RWPE2 (cell line): ENCODE results near the gene GFOD2.

ENCODE experiments used
- ATAC-seq: fragments of 200-7000 bp; cut with Tn5 transposase; 3 replicates; pipeline ENCODE4 v1.9.1; 2021; ENCODE audit warnings: low read depth
- DNase-seq: peaks from one replicate; pipeline ENCODE4 v3.0.0-alpha.2; 2020; ENCODE audit warnings: low spot score
- H3K27ac ChIP-seq: fragments of 450-650 bp; 2 replicates; pipeline ENCODE4 v1.5.1; 2017; ENCODE audit warnings: mild to moderate bottlenecking; ENCODE audit not compliant: poor library complexity, severe bottlenecking
- H3K27me3 ChIP-seq: fragments of 250-450 bp; sonication (Bioruptor Pico); 2 replicates; pipeline ENCODE4 v1.5.1; 2021; ENCODE audit warnings: mild to moderate bottlenecking, moderate library complexity; ENCODE audit not compliant: insufficient read depth, poor library complexity, severe bottlenecking
- H3K36me3 ChIP-seq: fragments of 250-450 bp; sonication (Bioruptor Pico); 2 replicates; pipeline ENCODE4 v1.5.1; 2020; ENCODE audit warnings: low read depth, mild to moderate bottlenecking, moderate library complexity
- H3K4me1 ChIP-seq: fragments of 250-450 bp; sonication (Bioruptor Pico); 2 replicates; pipeline ENCODE4 v1.5.1; 2021; ENCODE audit warnings: mild to moderate bottlenecking, moderate library complexity; ENCODE audit not compliant: insufficient read depth, poor library complexity, severe bottlenecking
- H3K4me3 ChIP-seq: fragments of 250-450 bp; sonication (Bioruptor Pico); 2 replicates; pipeline ENCODE4 v1.5.1; 2021; ENCODE audit warnings: mild to moderate bottlenecking, moderate library complexity; ENCODE audit not compliant: severe bottlenecking
- H3K9me3 ChIP-seq: fragments of 250-450 bp; sonication (Bioruptor Pico); 2 replicates; pipeline ENCODE4 v1.5.1; 2021; ENCODE audit warnings: mild to moderate bottlenecking, moderate library complexity; ENCODE audit not compliant: severe bottlenecking
- TF ChIP-seq, protein P1 (sequence below): fragments of 450-650 bp; IDR thresholded peaks from one replicate; pipeline ENCODE4 v1.5.1; 2017; ENCODE audit warnings: mild to moderate bottlenecking, moderate library complexity; ENCODE audit not compliant: poor library complexity, severe bottlenecking

GFOD2 gene

GRCh38 chr16:67716097-67716496 lies 3.0 kb downstream of the GFOD2 start:
- H3K4me3 ChIP-seq: no peak overlapping the region
- no peak overlapping the region for H3K27ac ChIP-seq
- DNase-seq: no peak
- TF ChIP-seq, protein P1, sequence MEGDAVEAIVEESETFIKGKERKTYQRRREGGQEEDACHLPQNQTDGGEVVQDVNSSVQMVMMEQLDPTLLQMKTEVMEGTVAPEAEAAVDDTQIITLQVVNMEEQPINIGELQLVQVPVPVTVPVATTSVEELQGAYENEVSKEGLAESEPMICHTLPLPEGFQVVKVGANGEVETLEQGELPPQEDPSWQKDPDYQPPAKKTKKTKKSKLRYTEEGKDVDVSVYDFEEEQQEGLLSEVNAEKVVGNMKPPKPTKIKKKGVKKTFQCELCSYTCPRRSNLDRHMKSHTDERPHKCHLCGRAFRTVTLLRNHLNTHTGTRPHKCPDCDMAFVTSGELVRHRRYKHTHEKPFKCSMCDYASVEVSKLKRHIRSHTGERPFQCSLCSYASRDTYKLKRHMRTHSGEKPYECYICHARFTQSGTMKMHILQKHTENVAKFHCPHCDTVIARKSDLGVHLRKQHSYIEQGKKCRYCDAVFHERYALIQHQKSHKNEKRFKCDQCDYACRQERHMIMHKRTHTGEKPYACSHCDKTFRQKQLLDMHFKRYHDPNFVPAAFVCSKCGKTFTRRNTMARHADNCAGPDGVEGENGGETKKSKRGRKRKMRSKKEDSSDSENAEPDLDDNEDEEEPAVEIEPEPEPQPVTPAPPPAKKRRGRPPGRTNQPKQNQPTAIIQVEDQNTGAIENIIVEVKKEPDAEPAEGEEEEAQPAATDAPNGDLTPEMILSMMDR: no peak
- H3K36me3 ChIP-seq: peaks cover 7% of the 10 kb centered on the region; the same call in 1 of the 2 replicates
- peaks cover 3% of the 10 kb centered on the region for H3K4me1 ChIP-seq
- no peaks in the 10 kb centered on the region for H3K9me3 ChIP-seq
- ATAC-seq: no peak
- H3K27me3 ChIP-seq: no peaks in the 10 kb centered on the region

- no peak for DNase-seq
These were observed 4.6 kb downstream of the GFOD2 start for GRCh38 chr16:67714522-67714921.

GRCh38 chr16:67713647-67714273 lies 5.4 kb downstream of the GFOD2 start:
- ATAC-seq (no peak), DNase-seq (no peak)
- Histone ChIP-seq H3K27me3 (no peaks in the 10 kb centered on the region), H3K4me1 (no peaks in the 10 kb centered on the region), H3K27ac (no peak overlapping the region), H3K36me3 (peaks cover 7% of the 10 kb centered on the region; the same call in 1 of the 2 replicates), H3K4me3 (no peak overlapping the region), H3K9me3 (no peaks in the 10 kb centered on the region)
- TF ChIP-seq, protein P1: no peak

More at GRCh38 chr16:67714522-67714921, 4.6 kb downstream of the GFOD2 start:
- H3K27me3 ChIP-seq: no peaks in the 10 kb centered on the region
- TF ChIP-seq, protein P1: no peak
- H3K4me3 ChIP-seq: no peak overlapping the region
- H3K9me3 ChIP-seq: no peaks in the 10 kb centered on the region
- H3K27ac ChIP-seq: no peak overlapping the region
- H3K4me1 ChIP-seq: no peaks in the 10 kb centered on the region
- peaks cover 7% of the 10 kb centered on the region; the same call in 1 of the 2 replicates for H3K36me3 ChIP-seq
- no peak for ATAC-seq

- Histone ChIP-seq H3K27ac (no peak overlapping the region), H3K27me3 (no peaks in the 10 kb centered on the region), H3K9me3 (no peaks in the 10 kb centered on the region), H3K36me3 (peaks cover 3% of the 10 kb centered on the region; the same call in 1 of the 2 replicates), H3K4me1 (no peaks in the 10 kb centered on the region), H3K4me3 (no peak overlapping the region)
- DNase-seq (no peak), ATAC-seq (no peak)
- TF ChIP-seq, protein P1: no peak
These were observed 8.5 kb downstream of the GFOD2 start for GRCh38 chr16:67710607-67711006.

- Histone ChIP-seq H3K27me3 (no peaks in the 10 kb centered on the region), H3K27ac (no peak overlapping the region), H3K9me3 (no peaks in the 10 kb centered on the region), H3K4me1 (no peaks in the 10 kb centered on the region), H3K4me3 (no peak overlapping the region), H3K36me3 (peaks cover 3% of the 10 kb centered on the region; the same call in 1 of the 2 replicates)
- ATAC-seq (no peak), DNase-seq (no peak)
- TF ChIP-seq, protein P1: no peak
These were observed 10.1 kb downstream of the GFOD2 start for GRCh38 chr16:67709050-67709449.
